Measurements from ENCODE around the gene ARHGEF39. TPM values are rescaled to one million over a fixed set of nuclear protein-coding genes. Genes with fewer than 3 reads are reported as not detected.

The ARHGEF39 gene
- total RNA-seq, 2 experiments from 2014 or later: 17.2 to 17.3 TPM

GRCh38 chr9:35705372-35705771 is 40.4 kb upstream of the ARHGEF39 start:
- ChIA-PET POLR2A (interaction anchor here (1.3 kb wide), 1 partner anchor 58 kb away, joined by 3 read pairs; no protein-coding TSS in a partner anchor), CTCF (interaction anchor here (1.5 to 5.2 kb wide), 2 partner anchors 10 to 102 kb away, joined by 4 to 39 read pairs; no protein-coding TSS in a partner anchor)
- DNase-seq: no peak
- no peak for ATAC-seq
- H3K9me3 Mint-ChIP-seq (ENCODE audit: insufficient read depth): no peaks in the 10 kb centered on the region
- H3K4me3 Mint-ChIP-seq: no peak overlapping the region
- H3K27me3 Mint-ChIP-seq (ENCODE audit: low read depth): no peaks in the 10 kb centered on the region
- H3K36me3 Mint-ChIP-seq (ENCODE audit: low read depth): peaks cover 67% of the 10 kb centered on the region
- no peaks in the 10 kb centered on the region for H3K4me1 Mint-ChIP-seq (ENCODE audit: low read depth)
- H3K27ac Mint-ChIP-seq: no peak overlapping the region

DNA sequence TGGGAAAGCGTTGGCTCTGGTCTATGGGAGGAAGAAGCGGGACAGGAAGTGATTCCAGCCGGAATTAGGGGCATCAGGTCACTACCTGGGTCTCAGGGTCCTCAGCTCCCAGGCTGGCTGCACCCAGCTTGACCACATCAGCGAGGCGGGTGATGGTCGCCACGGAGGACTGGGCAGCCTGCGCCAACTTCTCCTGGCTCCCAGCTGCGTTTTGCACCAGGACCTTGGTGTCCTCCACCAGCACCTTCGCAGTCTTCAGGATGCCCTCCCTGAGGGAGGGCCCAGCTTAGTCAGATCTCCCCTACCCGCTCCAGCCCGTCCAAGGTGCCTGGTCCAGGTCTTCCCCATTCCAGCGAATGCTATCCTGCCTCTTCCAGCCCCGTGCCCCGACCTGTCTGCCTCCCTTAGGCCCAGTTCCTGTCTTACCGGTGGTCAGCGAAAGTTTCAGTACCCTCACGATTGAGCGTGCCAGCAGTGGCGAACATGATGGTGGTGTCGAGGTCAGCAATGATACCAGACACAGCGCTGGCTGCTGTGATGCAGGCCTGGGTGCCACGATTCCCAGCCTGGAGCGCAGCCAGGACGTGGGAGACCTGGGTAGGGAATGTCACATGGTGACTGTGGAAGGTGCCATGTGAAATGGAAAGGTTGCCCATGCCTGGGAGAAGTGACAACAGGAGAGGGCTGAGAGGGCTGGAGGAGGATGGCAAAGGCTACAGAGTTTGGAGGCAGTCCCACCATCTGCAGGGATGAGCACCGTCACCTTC is 39.1 kb upstream of the ARHGEF39 start:
- ATAC-seq: no peak
- DNase-seq: no peak
- Mint-ChIP-seq H3K4me1 (ENCODE audit: low read depth) (no peaks in the 10 kb centered on the region), H3K4me3 (no peak overlapping the region), H3K36me3 (ENCODE audit: low read depth) (peaks cover 61% of the 10 kb centered on the region), H3K27ac (no peak overlapping the region), H3K27me3 (ENCODE audit: low read depth) (no peaks in the 10 kb centered on the region), H3K9me3 (ENCODE audit: insufficient read depth) (no peaks in the 10 kb centered on the region)
- ChIA-PET POLR2A (interaction anchor here (0.8 kb wide), 1 partner anchor 800 kb away, joined by 3 read pairs; no protein-coding TSS in a partner anchor), CTCF (interaction anchor here (1.2 to 5.2 kb wide), 2 partner anchors 8 to 46 kb away, joined by 3 to 39 read pairs; partner anchors contain the start of gene CCDC107)

GRCh38 chr9:35702696-35703095 is 37.7 kb upstream of the ARHGEF39 start:
- Mint-ChIP-seq H3K4me3 (no peak overlapping the region), H3K4me1 (ENCODE audit: low read depth) (no peaks in the 10 kb centered on the region), H3K36me3 (ENCODE audit: low read depth) (peaks cover 47% of the 10 kb centered on the region), H3K27me3 (ENCODE audit: low read depth) (no peaks in the 10 kb centered on the region), H3K27ac (no peak overlapping the region), H3K9me3 (ENCODE audit: insufficient read depth) (no peaks in the 10 kb centered on the region)
- CTCF ChIA-PET: no interaction called here
- DNase-seq (no peak), ATAC-seq (no peak)
- POLR2A ChIA-PET: interaction anchor here (0.6 to 1.2 kb wide), 2 partner anchors 8 to 109 kb away, joined by 3 to 4 read pairs; no protein-coding TSS in a partner anchor

DNA sequence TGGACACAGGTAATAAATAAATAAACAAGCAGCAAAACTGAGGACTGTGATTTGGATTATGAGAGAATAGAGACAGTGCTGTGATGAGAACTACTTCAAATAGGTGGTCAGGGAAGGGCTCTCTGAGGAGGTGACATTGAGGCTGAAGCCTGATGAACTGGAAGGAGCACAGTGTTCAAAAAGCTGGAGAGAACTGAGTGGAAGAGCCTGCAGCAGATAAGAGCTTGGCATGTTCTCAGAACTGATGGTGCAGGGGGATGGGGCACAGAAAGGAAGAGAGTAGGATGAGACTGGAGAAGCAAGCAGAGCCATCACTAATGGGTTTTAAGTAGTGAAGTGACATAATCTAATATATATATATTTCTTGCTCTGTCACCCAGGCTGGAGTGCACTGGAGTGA is 35.9 kb upstream of the ARHGEF39 start:
- Mint-ChIP-seq H3K4me3 (no peak overlapping the region), H3K36me3 (ENCODE audit: low read depth) (peaks cover 30% of the 10 kb centered on the region), H3K27me3 (ENCODE audit: low read depth) (no peaks in the 10 kb centered on the region), H3K4me1 (ENCODE audit: low read depth) (peaks cover 6% of the 10 kb centered on the region), H3K9me3 (ENCODE audit: insufficient read depth) (no peaks in the 10 kb centered on the region), H3K27ac (no peak overlapping the region)
- POLR2A ChIA-PET: no interaction called here
- DNase-seq: no peak
- no peak for ATAC-seq
- CTCF ChIA-PET: interaction anchor here (1.2 to 1.7 kb wide), 2 partner anchors 10 to 37 kb away, joined by 3 read pairs; no protein-coding TSS in a partner anchor

- POLR2A ChIA-PET: interaction anchor here (1.4 kb wide), 1 partner anchor 28 kb away, joined by 3 read pairs; no protein-coding TSS in a partner anchor
- no peaks in the 10 kb centered on the region for H3K9me3 Mint-ChIP-seq (ENCODE audit: insufficient read depth)
- peaks cover 6% of the 10 kb centered on the region for H3K4me1 Mint-ChIP-seq (ENCODE audit: low read depth)
Measured at GRCh38 chr9:35700031-35700430, 35.0 kb upstream of the ARHGEF39 start.

GRCh38 chr9:35698231-35698630 is 33.2 kb upstream of the ARHGEF39 start:
- Mint-ChIP-seq H3K4me3 (no peak overlapping the region), H3K27ac (no peak overlapping the region), H3K4me1 (ENCODE audit: low read depth) (peaks cover 6% of the 10 kb centered on the region), H3K36me3 (ENCODE audit: low read depth) (peaks cover 11% of the 10 kb centered on the region), H3K27me3 (ENCODE audit: low read depth) (no peaks in the 10 kb centered on the region), H3K9me3 (ENCODE audit: insufficient read depth) (no peaks in the 10 kb centered on the region)
- DNase-seq (no peak), ATAC-seq (no peak)
- ChIA-PET CTCF (interaction anchor here (1.0 to 7.1 kb wide), 9 partner anchors 10 to 93 kb away, joined by 3 to 209 read pairs (median 22); partner anchors contain the start of genes ARHGEF39, CCDC107, CREB3 and RMRP), POLR2A (no interaction called here)

More at GRCh38 chr9:35700031-35700430, 35.0 kb upstream of the ARHGEF39 start:
- no peak for DNase-seq
- H3K27me3 Mint-ChIP-seq (ENCODE audit: low read depth): no peaks in the 10 kb centered on the region
- H3K36me3 Mint-ChIP-seq (ENCODE audit: low read depth): peaks cover 28% of the 10 kb centered on the region
- H3K27ac Mint-ChIP-seq: no peak overlapping the region
- CTCF ChIA-PET: interaction anchor here (1.0 kb wide), 1 partner anchor 12 kb away, joined by 3 read pairs; no protein-coding TSS in a partner anchor
- no peak for ATAC-seq
- H3K4me3 Mint-ChIP-seq: no peak overlapping the region

DNA sequence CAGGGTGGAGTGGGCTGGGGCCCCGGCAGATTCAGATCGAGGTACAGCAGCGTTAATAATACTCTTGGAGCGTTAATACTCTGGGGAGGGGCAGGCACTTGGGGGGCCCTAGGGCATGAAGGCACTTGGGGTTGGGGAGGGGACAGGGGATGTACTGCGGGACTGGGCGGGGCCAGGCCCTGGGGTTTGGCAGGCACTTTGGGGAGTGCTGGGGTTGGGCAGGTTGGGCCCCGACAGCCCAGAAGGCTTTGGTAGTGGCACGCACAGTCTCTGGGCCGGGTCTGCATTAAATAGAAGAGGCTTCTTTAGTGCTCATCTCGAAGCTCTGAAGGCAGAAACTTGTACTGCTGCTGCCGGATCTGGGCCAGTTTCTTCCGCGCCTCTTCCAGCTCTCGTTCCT is 32.5 kb upstream of the ARHGEF39 start:
- Mint-ChIP-seq H3K36me3 (ENCODE audit: low read depth) (peaks cover 5% of the 10 kb centered on the region), H3K27ac (no peak overlapping the region), H3K9me3 (ENCODE audit: insufficient read depth) (no peaks in the 10 kb centered on the region), H3K4me1 (ENCODE audit: low read depth) (peaks cover 6% of the 10 kb centered on the region), H3K4me3 (no peak overlapping the region), H3K27me3 (ENCODE audit: low read depth) (no peaks in the 10 kb centered on the region)
- ChIA-PET POLR2A (interaction anchor here (1.6 kb wide), 1 partner anchor 51 kb away, joined by 5 read pairs; no protein-coding TSS in a partner anchor), CTCF (interaction anchor here (0.9 to 7.1 kb wide), 19 partner anchors 9 to 205 kb away, joined by 3 to 209 read pairs (median 23); partner anchors contain the start of genes ARHGEF39, CCDC107, CD72 and CREB3)
- ATAC-seq (no peak), DNase-seq (no peak)

- Mint-ChIP-seq H3K4me1 (ENCODE audit: low read depth) (peaks cover 9% of the 10 kb centered on the region), H3K27ac (peak overlapping the region; percentile 52), H3K36me3 (ENCODE audit: low read depth) (peaks cover 5% of the 10 kb centered on the region), H3K9me3 (ENCODE audit: insufficient read depth) (no peaks in the 10 kb centered on the region), H3K4me3 (no peak overlapping the region), H3K27me3 (ENCODE audit: low read depth) (no peaks in the 10 kb centered on the region)
- ChIA-PET POLR2A (interaction anchor here (1.0 to 1.6 kb wide), 6 partner anchors 12 to 93 kb away, joined by 3 to 9 read pairs (median 4); partner anchors contain the start of genes CREB3 and TLN1), CTCF (interaction anchor here (0.6 to 7.1 kb wide), 41 partner anchors 9 to 594 kb away, joined by 3 to 209 read pairs (median 7); partner anchors contain the start of genes ARHGEF39, CA9, CCDC107 and CD72)
- DNase-seq (peak; percentile 70), ATAC-seq (peak; percentile 93)
Measured at GRCh38 chr9:35696520-35697215, 31.7 kb upstream of the ARHGEF39 start.

- DNase-seq: no peak
- POLR2A ChIA-PET: interaction anchor here (1.0 to 1.6 kb wide), 6 partner anchors 11 to 92 kb away, joined by 3 to 9 read pairs (median 4); partner anchors contain the start of genes CREB3 and TLN1
- H3K27me3 Mint-ChIP-seq (ENCODE audit: low read depth): no peaks in the 10 kb centered on the region
- peaks cover 5% of the 10 kb centered on the region for H3K36me3 Mint-ChIP-seq (ENCODE audit: low read depth)
- H3K27ac Mint-ChIP-seq: peak overlapping the region; percentile 32
- H3K4me3 Mint-ChIP-seq: no peak overlapping the region
- peaks cover 16% of the 10 kb centered on the region for H3K4me1 Mint-ChIP-seq (ENCODE audit: low read depth)
- H3K9me3 Mint-ChIP-seq (ENCODE audit: insufficient read depth): no peaks in the 10 kb centered on the region
- CTCF ChIA-PET: interaction anchor here (0.6 to 7.1 kb wide), 39 partner anchors 8 to 593 kb away, joined by 3 to 209 read pairs (median 8); partner anchors contain the start of genes ARHGEF39, CA9, CCDC107 and CD72
- ATAC-seq: no peak
Measured at GRCh38 chr9:35695943-35696401, 31.0 kb upstream of the ARHGEF39 start.

- ATAC-seq: no peak
- DNase-seq: no peak
- Mint-ChIP-seq H3K27ac (no peak overlapping the region), H3K4me1 (ENCODE audit: low read depth) (peaks cover 37% of the 10 kb centered on the region), H3K4me3 (peak overlapping the region; percentile 45), H3K27me3 (ENCODE audit: low read depth) (no peaks in the 10 kb centered on the region), H3K36me3 (ENCODE audit: low read depth) (peaks cover 5% of the 10 kb centered on the region), H3K9me3 (ENCODE audit: insufficient read depth) (no peaks in the 10 kb centered on the region)
- POLR2A ChIA-PET: interaction anchor here (0.9 to 1.2 kb wide), 3 partner anchors 8 to 35 kb away, joined by 3 to 4 read pairs (median 3); no protein-coding TSS in a partner anchor
- CTCF ChIA-PET: interaction anchor here (1.1 to 3.0 kb wide), 5 partner anchors 34 to 88 kb away, joined by 5 to 11 read pairs (median 6); partner anchors contain the start of genes CCDC107 and RMRP
Measured at GRCh38 chr9:35691757-35692301, 26.8 kb upstream of the ARHGEF39 start.

DNA sequence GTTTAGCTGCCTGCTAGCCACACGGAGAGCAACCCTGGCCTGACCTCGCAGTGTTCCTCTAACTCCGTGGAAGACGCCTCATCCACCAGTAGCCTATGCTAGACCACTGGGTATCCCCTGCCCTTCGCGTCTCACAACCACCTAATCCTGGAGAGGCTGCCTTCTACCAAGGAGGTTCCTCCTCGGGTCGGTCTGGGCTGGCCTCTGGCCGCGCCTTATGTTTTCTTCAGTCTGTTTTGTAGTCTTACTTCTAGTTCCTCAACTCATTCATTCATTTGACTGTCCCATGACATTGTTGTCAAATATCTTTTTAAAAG is 26.3 kb upstream of the ARHGEF39 start:
- peaks cover 35% of the 10 kb centered on the region for H3K4me1 Mint-ChIP-seq (ENCODE audit: low read depth)
- H3K27ac Mint-ChIP-seq: peak overlapping the region; percentile 67
- H3K27me3 Mint-ChIP-seq (ENCODE audit: low read depth): no peaks in the 10 kb centered on the region
- DNase-seq: no peak
- CTCF ChIA-PET: interaction anchor here (0.8 to 4.1 kb wide), 9 partner anchors 10 to 91 kb away, joined by 3 to 11 read pairs (median 6); partner anchors contain the start of genes CCDC107 and RMRP
- H3K9me3 Mint-ChIP-seq (ENCODE audit: insufficient read depth): no peaks in the 10 kb centered on the region
- peak; percentile 38 for ATAC-seq
- H3K36me3 Mint-ChIP-seq (ENCODE audit: low read depth): peaks cover 5% of the 10 kb centered on the region
- H3K4me3 Mint-ChIP-seq: peak overlapping the region; percentile 77
- POLR2A ChIA-PET: interaction anchor here (0.9 to 1.2 kb wide), 3 partner anchors 33 to 42 kb away, joined by 3 to 4 read pairs (median 3); no protein-coding TSS in a partner anchor
